GM12801 (cell line): ENCODE measurements around the gene FAM3D.

Experiments
- CTCF ChIP-seq: IDR thresholded peaks from one replicate; pipeline ENCODE4 v1.5.1; 2011; ENCODE audit warnings: control low read depth; ENCODE audit not compliant: insufficient read length; ENCODE audit errors: extremely low read depth

Gene FAM3D

DNA sequence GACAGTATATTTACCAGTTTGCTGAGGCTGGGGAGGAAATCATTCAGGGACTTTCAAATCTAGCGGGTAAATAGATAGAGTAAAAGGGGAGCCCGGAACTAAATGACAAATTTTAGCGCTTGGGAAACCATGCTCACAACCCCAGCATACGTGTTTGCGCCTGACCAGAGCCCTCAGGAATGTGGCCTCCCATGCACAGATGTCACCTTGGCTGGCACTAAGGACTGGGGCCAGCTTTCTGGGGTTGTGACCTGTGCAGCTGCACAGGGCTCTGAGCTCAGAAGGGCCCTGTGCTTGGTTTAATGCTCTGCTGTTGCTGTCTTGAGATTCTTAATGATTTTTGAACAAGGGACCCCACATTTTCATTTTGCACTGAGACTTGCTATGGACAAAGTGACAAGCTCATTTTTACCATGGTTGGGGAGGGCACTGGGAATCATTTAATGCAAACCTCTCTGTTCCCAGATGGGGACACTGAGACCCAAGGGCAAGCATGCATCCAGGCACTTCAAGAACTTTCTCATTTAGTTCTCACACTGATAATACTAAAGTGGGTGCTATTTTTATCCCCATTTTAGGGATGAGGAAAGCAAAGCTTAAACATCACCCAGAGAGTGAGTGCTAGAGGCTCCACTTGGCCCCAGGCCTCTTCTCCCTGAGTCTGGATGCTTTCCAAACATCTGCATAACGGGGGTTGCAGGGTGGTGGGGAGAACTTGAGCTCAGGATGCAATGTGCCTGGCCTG lies 45.3 kb downstream of the FAM3D start:
- TF ChIP-seq CTCF = no peak

DNA sequence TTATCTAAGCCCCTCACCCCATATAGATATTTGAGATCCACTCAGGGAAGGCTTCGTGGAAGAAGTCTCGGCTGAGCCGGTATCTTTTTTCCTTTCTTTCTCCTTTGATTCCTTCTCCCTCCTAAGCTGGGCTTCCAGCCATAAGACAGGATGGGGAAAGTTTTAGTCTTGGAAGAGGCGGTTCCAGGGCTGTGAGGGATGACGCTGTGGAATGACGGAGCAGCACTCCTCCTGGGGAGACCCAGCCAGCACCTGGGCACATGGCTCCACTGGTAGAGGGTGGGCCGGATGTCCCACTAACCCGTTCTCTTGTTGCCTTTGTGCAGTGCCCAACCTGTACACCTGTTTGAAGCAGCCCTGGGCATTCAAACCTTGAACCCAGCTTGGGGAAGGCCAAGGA lies 46.2 kb downstream of the FAM3D start:
- TF ChIP-seq CTCF = no peak

GRCh38 chr3:58617338-58617761 lies 49.2 kb downstream of the FAM3D start:
- no peak for TF ChIP-seq CTCF

DNA sequence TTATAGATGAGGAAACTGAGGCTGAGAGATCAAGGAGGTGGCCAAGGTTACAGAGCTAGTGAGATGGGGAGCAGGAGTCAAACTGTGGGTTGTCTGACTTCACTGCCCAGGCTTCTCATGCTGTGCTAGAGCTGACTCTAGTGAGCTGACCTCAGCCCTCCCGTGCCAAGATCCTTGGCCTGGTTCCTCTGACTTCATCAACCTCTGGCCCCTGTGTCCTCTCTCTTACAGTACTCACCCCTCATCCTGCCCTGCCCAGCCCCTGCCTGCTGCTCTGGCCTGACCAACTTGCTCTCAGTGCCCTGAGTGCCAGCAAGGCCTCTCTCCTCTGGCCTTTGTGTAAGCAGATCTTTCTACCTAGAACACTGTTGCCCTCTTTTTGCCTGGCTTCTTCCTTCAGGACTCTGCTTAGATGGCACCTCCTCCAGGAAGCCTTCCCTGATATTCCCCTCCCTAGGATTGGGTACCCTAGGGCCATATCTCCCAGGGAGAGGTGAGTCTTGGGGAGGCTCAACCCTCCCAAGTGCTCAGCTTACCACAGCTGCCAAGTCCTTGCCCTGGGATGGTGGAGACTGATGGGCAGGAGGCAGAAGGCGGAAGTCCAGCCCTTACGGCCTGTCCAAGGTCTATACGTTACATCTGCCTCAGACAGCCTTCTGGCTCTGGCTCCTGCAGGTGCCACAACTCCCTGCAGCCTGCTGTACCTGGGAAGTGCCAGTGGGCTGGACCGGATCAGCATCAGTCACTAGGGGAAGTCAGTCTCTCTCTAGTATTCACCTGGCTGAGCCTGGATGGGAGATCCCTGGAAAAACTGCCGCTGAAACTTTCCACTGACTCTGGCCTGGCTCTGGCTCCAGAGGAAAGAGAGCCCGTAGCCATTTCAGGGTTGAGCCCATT lies 53.1 kb downstream of the FAM3D start:
- no peak for TF ChIP-seq CTCF

- TF ChIP-seq CTCF = no peak
Measured at GRCh38 chr3:58612830-58613229, 53.7 kb downstream of the FAM3D start.

GRCh38 chr3:58609990-58610389 lies 56.6 kb downstream of the FAM3D start:
- no peak for TF ChIP-seq CTCF

GRCh38 chr3:58608648-58609047 lies 57.9 kb downstream of the FAM3D start:
- no peak for TF ChIP-seq CTCF
